Astrocyte (in vitro differentiated cells and primary cell): ENCODE results near the gene CASK. TPM values are rescaled to one million over a fixed set of nuclear protein-coding genes. Genes with fewer than 3 reads are reported as not detected.
A peak's percentile ranks its signal among the peaks of the same experiment; 100 is the strongest.

Source experiments
- DNase-seq: peaks from one replicate; pipeline ENCODE4 v3.0.0-alpha.2; 2010; ENCODE audit warnings: low read depth
- FAIRE-seq: peaks from 2 replicates; lab custom pipeline; 2011; peaks lifted over from hg19 to GRCh38; lab: Jason Lieb, UNC
- H2AFZ ChIP-seq: 2 replicates; pipeline ENCODE4 v1.6.0; 2012; ENCODE audit warnings: low read depth, low read length, inconsistent platforms
- H3K27ac ChIP-seq: 2 replicates; pipeline ENCODE4 v1.5.1; 2011; ENCODE audit warnings: low read depth, low read length, inconsistent platforms
- H3K27me3 ChIP-seq: 2 replicates; pipeline ENCODE4 v1.6.0; 2011; ENCODE audit warnings: low read length, inconsistent platforms; ENCODE audit not compliant: insufficient read depth
- H3K36me3 ChIP-seq: 2 replicates; pipeline ENCODE4 v1.5.1; 2011; ENCODE audit warnings: low read length, inconsistent platforms; ENCODE audit not compliant: insufficient read depth
- H3K4me1 ChIP-seq: 2 replicates; pipeline ENCODE4 v1.5.1; 2011; ENCODE audit warnings: low read length, inconsistent platforms; ENCODE audit not compliant: insufficient read depth
- H3K4me2 ChIP-seq: 2 replicates; pipeline ENCODE4 v1.6.0; 2012; ENCODE audit warnings: low read length, inconsistent platforms
- H3K4me3 ChIP-seq: 2 replicates; pipeline ENCODE4 v1.5.1; 2011; ENCODE audit warnings: low read depth, mild to moderate bottlenecking, low read length, inconsistent platforms; ENCODE audit not compliant: insufficient read depth
- H3K79me2 ChIP-seq: 2 replicates; pipeline ENCODE4 v1.6.0; 2012; ENCODE audit warnings: mild to moderate bottlenecking, low read length, inconsistent platforms; ENCODE audit not compliant: insufficient read depth
- H3K9ac ChIP-seq: 2 replicates; pipeline ENCODE4 v1.6.0; 2012; ENCODE audit warnings: mild to moderate bottlenecking, low read length, inconsistent platforms
- H3K9me3 ChIP-seq: 2 replicates; pipeline ENCODE4 v1.5.1; 2012; ENCODE audit warnings: low read depth, mild to moderate bottlenecking, low read length, inconsistent platforms; ENCODE audit not compliant: insufficient read depth
- H4K20me1 ChIP-seq: 2 replicates; pipeline ENCODE4 v1.6.0; 2012; ENCODE audit warnings: low read length, inconsistent platforms; ENCODE audit not compliant: insufficient read depth
- H3K27ac Mint-ChIP-seq: one replicate; pipeline ENCODE4 v1.8.0; 2021; ENCODE audit warnings: mild to moderate bottlenecking, mixed read lengths; ENCODE audit not compliant: unreplicated experiment
- H3K27me3 Mint-ChIP-seq: one replicate; pipeline ENCODE4 v1.8.0; 2021; ENCODE audit warnings: low read depth, mixed read lengths; ENCODE audit not compliant: unreplicated experiment
- H3K36me3 Mint-ChIP-seq: one replicate; pipeline ENCODE4 v1.8.0; 2021; ENCODE audit warnings: low read depth, mixed read lengths; ENCODE audit not compliant: unreplicated experiment
- H3K4me1 Mint-ChIP-seq: one replicate; pipeline ENCODE4 v1.8.0; 2021; ENCODE audit warnings: low read depth, mixed read lengths; ENCODE audit not compliant: unreplicated experiment
- H3K4me3 Mint-ChIP-seq: one replicate; pipeline ENCODE4 v1.8.0; 2021; ENCODE audit warnings: mild to moderate bottlenecking, moderate library complexity, mixed read lengths; ENCODE audit not compliant: unreplicated experiment
- H3K9me3 Mint-ChIP-seq: one replicate; pipeline ENCODE4 v1.8.0; 2021; ENCODE audit warnings: mild to moderate bottlenecking, mixed read lengths; ENCODE audit not compliant: unreplicated experiment
- CTCF ChIP-seq: IDR thresholded peaks from 2 replicates; pipeline ENCODE4 v1.5.1; 2011; ENCODE audit warnings: low read depth, mild to moderate bottlenecking, inconsistent platforms, low read length, moderate library complexity; ENCODE audit not compliant: insufficient read depth
- EZH2 ChIP-seq: IDR thresholded peaks from 2 replicates; pipeline ENCODE4 v1.6.1; 2012; ENCODE audit warnings: mild to moderate bottlenecking, low read length, inconsistent platforms; ENCODE audit not compliant: insufficient read depth
- total RNA-seq: library from RNA; stranded (reverse); gene quantifications from 2 replicates; pipeline ENCODE4 v1.2.1, GENCODE V29; 2021

CASK gene
- total RNA-seq, 1 donor from 2014 or later, result 99.3 TPM

GRCh38 chrX:41519468-41519867, 403.9 kb downstream of the CASK start:
- Histone ChIP-seq H3K9me3 (no peaks in the 10 kb centered on the region), H3K27me3 (no peaks in the 10 kb centered on the region), H3K27ac (no peak overlapping the region), H3K4me1 (no peaks in the 10 kb centered on the region), H2AFZ (no peak overlapping the region), H3K4me2 (no peak overlapping the region), H3K36me3 (peaks cover 2% of the 10 kb centered on the region), H3K79me2 (no peaks in the 10 kb centered on the region), H4K20me1 (no peaks in the 10 kb centered on the region), H3K4me3 (no peak overlapping the region), H3K9ac (no peak overlapping the region)
- peaks cover 6% of the 10 kb centered on the region for H3K36me3 Mint-ChIP-seq
- DNase-seq (no peak), FAIRE-seq (peak; percentile 5)
- TF ChIP-seq CTCF, result no peak
- H3K9me3 Mint-ChIP-seq, result no peaks in the 10 kb centered on the region
- no peak overlapping the region for H3K27ac Mint-ChIP-seq
- H3K4me3 Mint-ChIP-seq, result no peak overlapping the region
- H3K27me3 Mint-ChIP-seq, result no peaks in the 10 kb centered on the region
- H3K4me1 Mint-ChIP-seq, result peaks cover 5% of the 10 kb centered on the region

- Histone ChIP-seq H3K4me1 (no peaks in the 10 kb centered on the region), H3K27me3 (no peaks in the 10 kb centered on the region), H3K27ac (no peak overlapping the region), H3K79me2 (no peaks in the 10 kb centered on the region), H3K9me3 (no peaks in the 10 kb centered on the region), H2AFZ (no peak overlapping the region), H4K20me1 (no peaks in the 10 kb centered on the region), H3K4me2 (no peak overlapping the region), H3K9ac (no peak overlapping the region), H3K36me3 (peaks cover 2% of the 10 kb centered on the region), H3K4me3 (no peak overlapping the region)
- H3K27ac Mint-ChIP-seq, result no peak overlapping the region
- DNase-seq, result no peak
- H3K4me3 Mint-ChIP-seq, result no peak overlapping the region
- no peaks in the 10 kb centered on the region for H3K27me3 Mint-ChIP-seq
- H3K4me1 Mint-ChIP-seq, result peaks cover 5% of the 10 kb centered on the region
- no peak for FAIRE-seq
- no peaks in the 10 kb centered on the region for H3K9me3 Mint-ChIP-seq
- TF ChIP-seq CTCF (no peak), EZH2 (no peak)
- H3K36me3 Mint-ChIP-seq, result peaks cover 6% of the 10 kb centered on the region
These were observed 404.5 kb downstream of the CASK start for GRCh38 chrX:41518841-41519220.

GRCh38 chrX:41518127-41518840, 405.1 kb downstream of the CASK start:
- FAIRE-seq (no peak), DNase-seq (no peak)
- H2AFZ ChIP-seq, result no peak overlapping the region
- H3K9me3 ChIP-seq, result no peaks in the 10 kb centered on the region
- H3K4me2 ChIP-seq, result no peak overlapping the region
- H3K36me3 Mint-ChIP-seq, result peaks cover 6% of the 10 kb centered on the region
- TF ChIP-seq CTCF, result no peak
- no peak for TF ChIP-seq EZH2
- no peak overlapping the region for H3K27ac ChIP-seq
- H3K36me3 ChIP-seq, result peaks cover under 1% of the 10 kb centered on the region
- H3K27ac Mint-ChIP-seq, result no peak overlapping the region
- no peaks in the 10 kb centered on the region for H3K4me1 ChIP-seq
- no peak overlapping the region for H3K4me3 Mint-ChIP-seq
- H3K4me3 ChIP-seq, result no peak overlapping the region
- H3K27me3 Mint-ChIP-seq, result no peaks in the 10 kb centered on the region
- no peaks in the 10 kb centered on the region for H3K27me3 ChIP-seq
- H3K4me1 Mint-ChIP-seq, result peaks cover 5% of the 10 kb centered on the region
- H3K79me2 ChIP-seq, result no peaks in the 10 kb centered on the region
- H4K20me1 ChIP-seq, result no peaks in the 10 kb centered on the region
- no peaks in the 10 kb centered on the region for H3K9me3 Mint-ChIP-seq
- H3K9ac ChIP-seq, result no peak overlapping the region
